H9 (cell line): Measurements from ENCODE around the gene ABCB8. TPM values are rescaled to one million over a fixed set of nuclear protein-coding genes. Genes with fewer than 3 reads are reported as not detected.

Source experiments
- DNase-seq: peaks from one replicate; pipeline ENCODE4 v3.0.0-alpha.2; 2017
- H2AFZ ChIP-seq: one replicate; pipeline ENCODE4 v1.6.1; 2013; ENCODE audit warnings: mild to moderate bottlenecking, low read length, control low read depth, moderate library complexity
- H2AK5ac ChIP-seq: 2 replicates; pipeline ENCODE4 v1.6.1; 2013; ENCODE audit warnings: low read length, control low read depth, mixed read lengths; ENCODE audit not compliant: insufficient read length
- H2BK120ac ChIP-seq: one replicate; pipeline ENCODE4 v1.6.1; 2013; ENCODE audit warnings: low read depth, mild to moderate bottlenecking, low read length, control low read depth, inconsistent platforms; ENCODE audit not compliant: poor library complexity, severe bottlenecking
- H2BK12ac ChIP-seq: 2 replicates; pipeline ENCODE4 v1.6.1; 2013; ENCODE audit warnings: low read length, control low read depth, mixed read lengths, low read depth; ENCODE audit not compliant: insufficient read length
- H2BK15ac ChIP-seq: 2 replicates; pipeline ENCODE4 v1.6.1; 2013; ENCODE audit warnings: low read depth, low read length, control low read depth
- H2BK20ac ChIP-seq: one replicate; pipeline ENCODE4 v1.6.1; 2013; ENCODE audit warnings: low read depth, mild to moderate bottlenecking, low read length, control low read depth, inconsistent platforms; ENCODE audit not compliant: poor library complexity, severe bottlenecking
- H2BK5ac ChIP-seq: 2 replicates; pipeline ENCODE4 v1.6.1; 2013; ENCODE audit warnings: low read length, control low read depth, mixed read lengths; ENCODE audit not compliant: insufficient read length
- H3K14ac ChIP-seq: 2 replicates; pipeline ENCODE4 v1.6.1; 2013; ENCODE audit warnings: low read length, control low read depth; ENCODE audit not compliant: insufficient read depth
- H3K18ac ChIP-seq: 2 replicates; pipeline ENCODE4 v1.6.1; 2013; ENCODE audit warnings: low read depth, mild to moderate bottlenecking, mixed read lengths, low read length, control low read depth; ENCODE audit not compliant: insufficient read length
- H3K23ac ChIP-seq: 2 replicates; pipeline ENCODE4 v1.6.1; 2013; ENCODE audit warnings: low read length, control low read depth, mixed read lengths, low read depth; ENCODE audit not compliant: insufficient read length
- H3K23me2 ChIP-seq: 2 replicates; pipeline ENCODE4 v1.6.1; 2013; ENCODE audit warnings: low read depth, mild to moderate bottlenecking, mixed read lengths, low read length, control low read depth; ENCODE audit not compliant: insufficient read length, poor library complexity, severe bottlenecking
- H3K27ac ChIP-seq: 2 replicates; pipeline ENCODE4 v1.5.1; 2013; ENCODE audit warnings: low read length, control low read depth, mixed read lengths, low read depth; ENCODE audit not compliant: insufficient read length
- H3K27me3 ChIP-seq: 2 replicates; pipeline ENCODE4 v1.6.1; 2013; ENCODE audit warnings: low read length, control low read depth, inconsistent platforms; ENCODE audit not compliant: insufficient read depth
- H3K4ac ChIP-seq: 2 replicates; pipeline ENCODE4 v1.6.1; 2013; ENCODE audit warnings: low read depth, mild to moderate bottlenecking, control low read depth, inconsistent platforms, low read length, moderate library complexity
- H3K4me1 ChIP-seq: 2 replicates; pipeline ENCODE4 v1.6.1; 2013; ENCODE audit warnings: low read length, control low read depth, inconsistent platforms; ENCODE audit not compliant: insufficient read depth
- H3K4me2 ChIP-seq: 2 replicates; pipeline ENCODE4 v1.6.1; 2013; ENCODE audit warnings: low read length, control low read depth, mixed read lengths; ENCODE audit not compliant: insufficient read length, insufficient read depth
- H3K56ac ChIP-seq: 2 replicates; pipeline ENCODE4 v1.6.1; 2013; ENCODE audit warnings: low read depth, mild to moderate bottlenecking, mixed read lengths, low read length, control low read depth; ENCODE audit not compliant: insufficient read length
- H3K79me1 ChIP-seq: 2 replicates; pipeline ENCODE4 v1.6.1; 2013; ENCODE audit warnings: low read depth, mild to moderate bottlenecking, moderate library complexity, low read length, control low read depth, inconsistent platforms; ENCODE audit not compliant: insufficient read depth, poor library complexity, severe bottlenecking
- H3K79me2 ChIP-seq: 2 replicates; pipeline ENCODE4 v1.6.1; 2013; ENCODE audit warnings: low read length, control low read depth, inconsistent platforms; ENCODE audit not compliant: insufficient read depth
- H3K9ac ChIP-seq: 2 replicates; pipeline ENCODE4 v1.6.1; 2013; ENCODE audit warnings: low read length, control low read depth, mixed read lengths; ENCODE audit not compliant: insufficient read length; ENCODE audit errors: extremely low read depth
- H3K9me3 ChIP-seq: one replicate; pipeline ENCODE4 v1.6.1; 2013; ENCODE audit warnings: low read depth, low read length, inconsistent platforms; ENCODE audit not compliant: control insufficient read depth
- H3T11ph ChIP-seq: one replicate; pipeline ENCODE4 v1.6.1; 2013; ENCODE audit warnings: mild to moderate bottlenecking, low read length, control low read depth, inconsistent platforms
- H4K20me1 ChIP-seq: one replicate; pipeline ENCODE4 v1.6.1; 2013; ENCODE audit not compliant: control insufficient read depth, insufficient read length, insufficient read depth
- H4K5ac ChIP-seq: 2 replicates; pipeline ENCODE4 v1.6.1; 2013; ENCODE audit warnings: low read depth, mild to moderate bottlenecking, mixed read lengths, low read length, control low read depth; ENCODE audit not compliant: insufficient read length
- H4K8ac ChIP-seq: replicated peaks from 2 replicates; pipeline ENCODE4 v1.6.1; 2013; ENCODE audit warnings: low read length, control low read depth, mixed read lengths, low read depth; ENCODE audit not compliant: insufficient read length
- H4K91ac ChIP-seq: 2 replicates; pipeline ENCODE4 v1.6.1; 2013; ENCODE audit warnings: low read depth, mild to moderate bottlenecking, moderate library complexity, mixed read lengths, low read length, control low read depth; ENCODE audit not compliant: insufficient read length
- H3K27ac Mint-ChIP-seq, 3 experiments: 2 replicates in 2 of 3; 3 replicates in 1 of 3; pipeline ENCODE4 v1.8.0; 2020 to 2021; ENCODE audit warnings: mixed read lengths in 3 of 3, mild to moderate bottlenecking in 1 of 3, moderate library complexity in 1 of 3
- H3K27me3 Mint-ChIP-seq: 2 replicates; pipeline ENCODE4 v1.8.0; 2021; ENCODE audit warnings: low read depth, mild to moderate bottlenecking, moderate library complexity, mixed read lengths
- H3K36me3 Mint-ChIP-seq, 3 experiments: 2 replicates in 2 of 3; 3 replicates in 1 of 3; pipeline ENCODE4 v1.8.0; 2020 to 2021; ENCODE audit warnings: low read depth in 3 of 3, mixed read lengths in 3 of 3; ENCODE audit not compliant: insufficient read depth in 1 of 3
- H3K4me1 Mint-ChIP-seq, 2 experiments: 2 replicates each; pipeline ENCODE4 v1.8.0; 2020; ENCODE audit warnings: mixed read lengths in 2 of 2
- H3K4me3 Mint-ChIP-seq, 2 experiments: 2 replicates in 1 of 2; 3 replicates in 1 of 2; pipeline ENCODE4 v1.8.0; 2020 to 2021; ENCODE audit warnings: mild to moderate bottlenecking in 2 of 2, mixed read lengths in 2 of 2, moderate library complexity in 1 of 2
- H3K9me3 Mint-ChIP-seq, 2 experiments: 2 replicates in 1 of 2; 3 replicates in 1 of 2; pipeline ENCODE4 v1.8.0; 2020; ENCODE audit warnings: mild to moderate bottlenecking in 2 of 2, mixed read lengths in 2 of 2, moderate library complexity in 1 of 2
- CTCF ChIP-seq: fragments of 200-600 bp; sonication (generic); conservative IDR thresholded peaks from 3 replicates; pipeline ENCODE4 v1.8.0; 2021; ENCODE audit warnings: antibody characterized with exemption, mild to moderate bottlenecking
- WGBS: extraction: QIAGEN DNeasy Blood & Tissue Kit; methylation state at CpG from one replicate; pipeline ENCODE4 v1.1.7; 2013; ENCODE audit warnings: missing lambda C conversion rate, low lambda C conversion rate, mixed read lengths; ENCODE audit not compliant: insufficient read length; ENCODE audit errors: extremely low coverage; 5-methylcytosine and 5-hydroxymethylcytosine counted together
- total RNA-seq: library from RNA; stranded (reverse); gene quantifications from 2 replicates; pipeline ENCODE4 v1.2.1, GENCODE V29; 2021

ABCB8 gene
- total RNA-seq, 1 experiment from 2014 or later: 22.1 TPM

GRCh38 chr7:151068069-151068773 lies 40.0 kb downstream of the ABCB8 start:
- Mint-ChIP-seq H3K4me1 (peaks cover 14 to 16% of the 10 kb centered on the region in 2 experiments), H3K9me3 (no peaks in the 10 kb centered on the region; a peak in 1 of 5 replicates), H3K4me3 (peak overlapping the region in 1 of 2 experiments; percentile 25; a peak in 2 of 5 replicates), H3K36me3 (peaks cover 42 to 74% (median 66%) of the 10 kb centered on the region in 3 experiments; a peak in 6 of 7 replicates), H3K27ac (peak overlapping the region; percentile 83 to 90 (median 85); a peak in 5 of 7 replicates), H3K27me3 (no peaks in the 10 kb centered on the region)
- H3K4me1 ChIP-seq: no peaks in the 10 kb centered on the region; the same call in 1 of the 2 replicates
- H3K14ac ChIP-seq: no peak overlapping the region; the same call in 1 of the 2 replicates
- no peak overlapping the region for H3T11ph ChIP-seq
- no peak overlapping the region for H2BK20ac ChIP-seq
- H2AFZ ChIP-seq: no peak overlapping the region
- H4K91ac ChIP-seq: no peak overlapping the region
- no peaks in the 10 kb centered on the region for H3K9me3 ChIP-seq
- H2AK5ac ChIP-seq: no peak overlapping the region
- DNase-seq: no peak
- no peak overlapping the region for H2BK120ac ChIP-seq
- no peak overlapping the region for H3K56ac ChIP-seq
- H3K79me2 ChIP-seq: no peaks in the 10 kb centered on the region
- no peak overlapping the region for H4K8ac ChIP-seq
- H3K27me3 ChIP-seq: no peaks in the 10 kb centered on the region
- no peak overlapping the region for H3K18ac ChIP-seq
- no peak overlapping the region for H2BK12ac ChIP-seq
- no peak overlapping the region for H3K9ac ChIP-seq
- no peak overlapping the region for H3K4ac ChIP-seq
- H3K23ac ChIP-seq: no peak overlapping the region
- WGBS: no CpG with 5 or more reads among the region's 12 CpGs
- no peak overlapping the region for H3K4me2 ChIP-seq
- H3K27ac ChIP-seq: peak overlapping the region; percentile 62
- no peak overlapping the region for H2BK15ac ChIP-seq
- H4K20me1 ChIP-seq: no peaks in the 10 kb centered on the region
- H3K79me1 ChIP-seq: no peaks in the 10 kb centered on the region
- no peak overlapping the region for H4K5ac ChIP-seq
- no peak overlapping the region for H2BK5ac ChIP-seq
- no peaks in the 10 kb centered on the region for H3K23me2 ChIP-seq
- no peak for TF ChIP-seq CTCF
